ENCODE measurements around the gene SEPTIN5.

- TF ChIP-seq CTCF (conservative IDR thresholded peaks at IDR 0.05; ENCODE audit: low read depth in 2 of 2) (no peak), EZH2 (IDR thresholded peaks at IDR 0.05; ENCODE audit: low read depth, unreplicated experiment) (no peak)
Measured at GRCh38 chr22:19735665-19736510, 21.6 kb downstream of the SEPTIN5 start.
